HUES6 (cell line): ENCODE data around the gene MRPL24.

ENCODE experiments used
- H3K27ac ChIP-seq: 2 replicates; pipeline ENCODE4 v1.7.0; 2013; ENCODE audit warnings: low read depth, mild to moderate bottlenecking, low read length, inconsistent platforms
- H3K27me3 ChIP-seq: 2 replicates; pipeline ENCODE4 v1.6.1; 2013; ENCODE audit warnings: low read length; ENCODE audit not compliant: control insufficient read depth, insufficient read depth
- H3K36me3 ChIP-seq: 2 replicates; pipeline ENCODE4 v1.6.1; 2013; ENCODE audit warnings: low read length; ENCODE audit not compliant: control insufficient read depth, insufficient read depth
- H3K4me1 ChIP-seq: 2 replicates; pipeline ENCODE4 v1.6.1; 2013; ENCODE audit warnings: low read length; ENCODE audit not compliant: control insufficient read depth, insufficient read depth
- H3K4me3 ChIP-seq: 2 replicates; pipeline ENCODE4 v1.5.1; 2013; ENCODE audit warnings: low read depth, low read length
- H3K9ac ChIP-seq: one replicate; pipeline ENCODE4 v1.6.1; 2013; ENCODE audit warnings: mild to moderate bottlenecking, low read length
- H3K9me3 ChIP-seq: 2 replicates; pipeline ENCODE4 v1.6.1; 2013; ENCODE audit warnings: low read depth, low read length; ENCODE audit not compliant: control insufficient read depth, insufficient read depth

Gene MRPL24

GRCh38 chr1:156749419-156750118 is 8.7 kb upstream of the MRPL24 start:
- Histone ChIP-seq H3K9ac (peak overlapping the region; percentile 97), H3K36me3 (peaks cover 11% of the 10 kb centered on the region), H3K9me3 (no peaks in the 10 kb centered on the region), H3K4me3 (peak overlapping the region; percentile 94), H3K27ac (peak overlapping the region; percentile 81; the same call in 1 of the 2 replicates), H3K4me1 (peaks cover 58% of the 10 kb centered on the region), H3K27me3 (no peaks in the 10 kb centered on the region)

DNA sequence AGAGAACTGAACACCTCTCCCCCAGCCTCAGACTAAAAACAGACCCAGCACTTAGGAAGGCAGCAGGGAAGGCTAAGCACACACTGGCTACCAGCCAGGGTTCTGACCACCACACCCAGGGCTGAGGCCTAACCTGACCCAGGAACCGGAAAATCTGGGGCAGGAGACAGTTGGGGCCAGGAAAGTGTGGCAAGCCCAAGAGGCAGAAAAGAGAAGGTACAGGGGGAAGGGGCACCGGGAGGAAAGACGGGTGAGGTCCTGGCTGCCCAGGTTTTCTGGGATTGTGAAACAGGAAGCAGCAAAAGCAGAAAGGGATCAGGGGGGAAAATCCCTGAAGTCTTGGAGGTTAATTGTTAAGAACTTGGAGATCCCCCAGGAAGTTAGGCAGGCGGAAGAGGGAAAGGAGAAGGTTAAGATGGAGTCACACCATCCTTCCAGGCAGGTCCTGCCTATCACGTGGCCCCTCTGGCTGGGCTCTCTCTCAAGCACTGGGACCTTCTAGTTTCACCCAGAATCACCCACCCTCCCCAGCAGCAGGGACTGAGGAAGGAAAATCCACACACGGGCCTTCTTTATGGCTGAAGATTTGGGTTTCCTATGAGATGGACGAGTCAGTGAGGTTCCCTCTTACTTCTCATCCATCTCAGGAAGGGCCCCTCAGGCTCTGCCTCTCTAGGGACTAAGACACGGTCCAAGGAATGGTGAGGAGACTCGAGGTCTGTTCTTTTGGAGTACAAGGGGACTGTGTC is 8.0 kb upstream of the MRPL24 start:
- H3K9me3 ChIP-seq, result no peaks in the 10 kb centered on the region
- peak overlapping the region; percentile 97 for H3K9ac ChIP-seq
- H3K4me3 ChIP-seq, result peak overlapping the region; percentile 94
- H3K4me1 ChIP-seq, result peaks cover 58% of the 10 kb centered on the region
- no peaks in the 10 kb centered on the region for H3K27me3 ChIP-seq
- peak overlapping the region; percentile 81; the same call in 1 of the 2 replicates for H3K27ac ChIP-seq
- peaks cover 15% of the 10 kb centered on the region for H3K36me3 ChIP-seq

- Histone ChIP-seq H3K4me3 (peak overlapping the region; percentile 94), H3K27me3 (no peaks in the 10 kb centered on the region), H3K4me1 (peaks cover 57% of the 10 kb centered on the region), H3K36me3 (peaks cover 24% of the 10 kb centered on the region), H3K27ac (peak overlapping the region; percentile 81), H3K9me3 (no peaks in the 10 kb centered on the region), H3K9ac (peak overlapping the region; percentile 97)
Measured at GRCh38 chr1:156747742-156748669, 7.1 kb upstream of the MRPL24 start.

DNA sequence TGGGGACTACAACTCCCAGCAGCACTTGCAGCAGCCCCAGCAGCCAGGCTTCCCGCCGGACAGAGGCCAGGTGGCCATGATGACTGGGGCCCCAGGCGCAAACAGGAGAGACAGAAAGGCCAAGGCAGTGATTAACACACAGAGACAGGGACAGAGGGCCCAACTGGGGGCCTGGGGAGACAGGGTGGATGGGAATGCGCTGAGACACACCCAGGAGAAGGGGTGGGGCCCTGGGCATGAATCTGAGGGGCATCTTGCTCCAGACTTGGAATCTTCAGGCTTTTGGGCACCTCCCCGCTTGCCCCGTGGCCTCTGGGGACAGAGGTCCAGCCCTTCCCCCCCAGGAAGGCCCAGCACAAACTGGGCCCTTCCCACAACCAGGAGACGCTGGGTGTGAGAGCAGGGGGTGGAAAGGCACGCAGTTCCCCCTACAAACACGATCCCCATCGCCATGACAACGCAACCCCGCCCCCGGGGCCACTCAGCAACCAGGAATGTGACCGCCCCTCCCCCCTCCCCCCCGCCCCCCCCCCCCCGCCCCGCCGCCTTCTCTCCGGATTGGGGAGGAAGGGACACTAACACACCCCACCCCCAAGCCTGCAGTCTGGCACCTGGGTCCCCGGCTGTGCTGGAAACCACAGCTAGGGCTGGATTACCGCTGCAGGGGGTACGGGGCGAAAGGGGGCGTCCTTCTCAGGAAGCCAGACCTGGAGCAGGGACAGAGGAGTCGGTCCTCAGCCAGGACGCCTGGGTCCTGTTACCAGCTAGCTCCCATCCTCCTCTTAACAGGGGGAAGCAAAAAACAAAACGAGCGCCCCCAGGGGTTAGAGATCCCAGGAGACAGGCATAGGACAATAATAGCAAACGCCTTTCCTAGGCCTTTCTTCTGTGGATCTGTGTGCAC is 6.1 kb upstream of the MRPL24 start:
- H3K4me1 ChIP-seq, result peaks cover 56% of the 10 kb centered on the region
- no peaks in the 10 kb centered on the region for H3K9me3 ChIP-seq
- peaks cover 26% of the 10 kb centered on the region for H3K36me3 ChIP-seq
- peak overlapping the region; percentile 99 for H3K9ac ChIP-seq
- H3K4me3 ChIP-seq, result peak overlapping the region; percentile 94
- H3K27me3 ChIP-seq, result no peaks in the 10 kb centered on the region
- H3K27ac ChIP-seq, result peak overlapping the region; percentile 100

GRCh38 chr1:156746406-156746727 is 5.5 kb upstream of the MRPL24 start:
- peak overlapping the region; percentile 73 for H3K4me3 ChIP-seq
- H3K9me3 ChIP-seq, result no peaks in the 10 kb centered on the region
- peak overlapping the region; percentile 100 for H3K27ac ChIP-seq
- H3K9ac ChIP-seq, result peak overlapping the region; percentile 99
- H3K27me3 ChIP-seq, result no peaks in the 10 kb centered on the region
- H3K36me3 ChIP-seq, result peaks cover 26% of the 10 kb centered on the region
- peaks cover 62% of the 10 kb centered on the region for H3K4me1 ChIP-seq

GRCh38 chr1:156745881-156746280 is 5.0 kb upstream of the MRPL24 start:
- H3K4me3 ChIP-seq, result peak overlapping the region; percentile 73
- H3K27ac ChIP-seq, result peak overlapping the region; percentile 100; the same call in 1 of the 2 replicates
- no peaks in the 10 kb centered on the region for H3K27me3 ChIP-seq
- no peak overlapping the region for H3K9ac ChIP-seq
- peaks cover 26% of the 10 kb centered on the region for H3K36me3 ChIP-seq
- peaks cover 62% of the 10 kb centered on the region for H3K4me1 ChIP-seq
- H3K9me3 ChIP-seq, result no peaks in the 10 kb centered on the region

- H3K9me3 ChIP-seq, result no peaks in the 10 kb centered on the region
- H3K27me3 ChIP-seq, result no peaks in the 10 kb centered on the region
- H3K4me1 ChIP-seq, result peaks cover 57% of the 10 kb centered on the region
- peak overlapping the region; percentile 15 for H3K9ac ChIP-seq
- H3K27ac ChIP-seq, result peak overlapping the region; percentile 19; the same call in 1 of the 2 replicates
- peaks cover 26% of the 10 kb centered on the region for H3K36me3 ChIP-seq
- no peak overlapping the region for H3K4me3 ChIP-seq
Measured at GRCh38 chr1:156744786-156745419, 4.0 kb upstream of the MRPL24 start.

- Histone ChIP-seq H3K9ac (no peak overlapping the region), H3K4me3 (no peak overlapping the region), H3K27ac (no peak overlapping the region), H3K36me3 (peaks cover 26% of the 10 kb centered on the region), H3K27me3 (no peaks in the 10 kb centered on the region), H3K9me3 (no peaks in the 10 kb centered on the region), H3K4me1 (peaks cover 51% of the 10 kb centered on the region)
Measured at GRCh38 chr1:156744344-156744743, 3.5 kb upstream of the MRPL24 start.

- H3K36me3 ChIP-seq, result peaks cover 26% of the 10 kb centered on the region
- no peaks in the 10 kb centered on the region for H3K9me3 ChIP-seq
- no peak overlapping the region for H3K4me3 ChIP-seq
- H3K4me1 ChIP-seq, result peaks cover 44% of the 10 kb centered on the region
- no peaks in the 10 kb centered on the region for H3K27me3 ChIP-seq
- no peak overlapping the region for H3K9ac ChIP-seq
- no peak overlapping the region for H3K27ac ChIP-seq
Measured at GRCh38 chr1:156743367-156744302, 2.7 kb upstream of the MRPL24 start.
